ENCODE results near the gene FAM3B.
"Not testable (repeated sequence)": the region's sequence is repeated elsewhere in the genome, so short reads cannot be mapped to it uniquely, and the experiment has no call there.

FAM3B gene

GRCh38 chr21:41349619-41350390 is 33.2 kb downstream of the FAM3B start:
- no peak for TF ChIP-seq CTCF (conservative IDR thresholded peaks at IDR 0.05; ENCODE audit: low read length)
- no peak for DNase-seq (ENCODE audit: low read depth)
- no peak overlapping the region for H3K4me3 ChIP-seq (ENCODE audit: low read length)

GRCh38 chr21:41350436-41351155 is 34.0 kb downstream of the FAM3B start:
- no peak for TF ChIP-seq CTCF (conservative IDR thresholded peaks at IDR 0.05; ENCODE audit: low read length)

GRCh38 chr21:41357546-41357945 is 40.9 kb downstream of the FAM3B start:
- no peak overlapping the region for H3K4me3 ChIP-seq (ENCODE audit: low read length)
- no peak for DNase-seq (ENCODE audit: low read depth)
- no peak for TF ChIP-seq CTCF (conservative IDR thresholded peaks at IDR 0.05; ENCODE audit: low read length)

More at GRCh38 chr21:41350436-41351155, 34.0 kb downstream of the FAM3B start:
- no peak for DNase-seq (ENCODE audit: low read depth)
- no peak overlapping the region for H3K4me3 ChIP-seq (ENCODE audit: low read length)

GRCh38 chr21:41358193-41359166 is 41.9 kb downstream of the FAM3B start:
- DNase-seq (ENCODE audit: low read depth) = no peak
- no peak overlapping the region for H3K4me3 ChIP-seq (ENCODE audit: low read length)
- no peak for TF ChIP-seq CTCF (conservative IDR thresholded peaks at IDR 0.05; ENCODE audit: low read length)

GRCh38 chr21:41359286-41359685 is 42.7 kb downstream of the FAM3B start:
- DNase-seq (ENCODE audit: low read depth) = no peak
- no peak for TF ChIP-seq CTCF (conservative IDR thresholded peaks at IDR 0.05; ENCODE audit: low read length)
- no peak overlapping the region for H3K4me3 ChIP-seq (ENCODE audit: low read length)

- not testable (repeated sequence) for H3K4me3 ChIP-seq (ENCODE audit: low read length); DNase-seq (ENCODE audit: low read depth)
Observed at GRCh38 chr21:41359754-41360071, 43.1 kb downstream of the FAM3B start.
